HepG2 (cell line): Measurements from ENCODE around the gene PML. TPM values are rescaled to one million over a fixed set of nuclear protein-coding genes. Genes with fewer than 3 reads are reported as not detected.
A peak's percentile ranks its signal among the peaks of the same experiment; 100 is the strongest.

Experiments used
- BORCS8-MEF2B ChIP-seq: sonication (generic); formaldehyde crosslinking; IDR thresholded peaks from 2 replicates; pipeline ENCODE4 v1.8.0; 2022; ENCODE audit warnings: mild to moderate bottlenecking, missing genetic modification reagents
- ELK4 ChIP-seq: sonication (generic); formaldehyde crosslinking; IDR thresholded peaks from 2 replicates; pipeline ENCODE4 v1.9.0; 2021; ENCODE audit warnings: missing genetic modification reagents, borderline replicate concordance
- HDAC1 ChIP-seq: sonication (generic); formaldehyde crosslinking; IDR thresholded peaks from 2 replicates; pipeline ENCODE4 v1.5.1; 2020; ENCODE audit warnings: mild to moderate bottlenecking, missing genetic modification reagents
- HOXA9 ChIP-seq: sonication (generic); formaldehyde crosslinking; IDR thresholded peaks from 2 replicates; pipeline ENCODE4 v1.8.1; 2022; ENCODE audit warnings: missing genetic modification reagents, mild to moderate bottlenecking, moderate library complexity, borderline replicate concordance
- MXD4 ChIP-seq: IDR thresholded peaks from 2 replicates; pipeline ENCODE4 v1.6.1; 2016; ENCODE audit warnings: mild to moderate bottlenecking, missing biosample characterization, missing genetic modification reagents
- NFIB ChIP-seq: sonication (generic); formaldehyde crosslinking; IDR thresholded peaks from 2 replicates; pipeline ENCODE4 v1.9.0; 2021; ENCODE audit warnings: missing genetic modification reagents, mild to moderate bottlenecking, borderline replicate concordance
- RBFOX2 ChIP-seq: fragments of 200-400 bp; formaldehyde crosslinking; IDR thresholded peaks from 2 replicates; pipeline ENCODE4 v1.6.1; 2017; ENCODE audit warnings: low read depth, mild to moderate bottlenecking, low read length
- SAP130 ChIP-seq: IDR thresholded peaks from 2 replicates; pipeline ENCODE4 v1.6.1; 2016; ENCODE audit warnings: low read depth
- SMAD3 ChIP-seq: sonication (generic); formaldehyde crosslinking; IDR thresholded peaks from 2 replicates; pipeline ENCODE4 v1.4.0; 2020; ENCODE audit warnings: missing genetic modification reagents
- SPEN ChIP-seq: sonication (generic); formaldehyde crosslinking; IDR thresholded peaks from 2 replicates; pipeline ENCODE4 v1.5.1; 2020; ENCODE audit warnings: low read depth, mild to moderate bottlenecking, missing genetic modification reagents
- SRSF9 ChIP-seq: fragments of 200-400 bp; formaldehyde crosslinking; IDR thresholded peaks from 2 replicates; pipeline ENCODE4 v1.6.1; 2018; ENCODE audit warnings: borderline replicate concordance, mild to moderate bottlenecking, low read depth, low read length; ENCODE audit not compliant: insufficient read depth, poor library complexity, severe bottlenecking
- TCF12 ChIP-seq, 2 experiments: fragments of 450-650 bp in 1 of 2; sonication (generic) in 1 of 2; formaldehyde crosslinking in 1 of 2; IDR thresholded peaks; 2 replicates each; pipeline versions ENCODE4 v1.6.1 to v1.8.0; 2017 to 2022; ENCODE audit warnings: antibody characterized with exemption in 1 of 2, mild to moderate bottlenecking in 1 of 2, missing genetic modification reagents in 1 of 2, moderate library complexity in 1 of 2
- YY1 ChIP-seq: IDR thresholded peaks from 2 replicates; pipeline ENCODE4 v1.6.1; 2011; ENCODE audit warnings: low read length, low read depth, moderate library complexity, mild to moderate bottlenecking; ENCODE audit not compliant: insufficient read depth, insufficient replicate concordance
- ZBTB38 ChIP-seq: sonication (generic); formaldehyde crosslinking; IDR thresholded peaks from 2 replicates; pipeline ENCODE4 v1.5.1; 2020; ENCODE audit warnings: mild to moderate bottlenecking, missing genetic modification reagents
- ZBTB39 ChIP-seq: sonication (generic); formaldehyde crosslinking; IDR thresholded peaks from 2 replicates; pipeline ENCODE4 v1.5.0; 2020; ENCODE audit warnings: missing genetic modification reagents
- ZHX2 ChIP-seq, 2 experiments: sonication (generic) in 1 of 2; formaldehyde crosslinking in 1 of 2; IDR thresholded peaks; 2 replicates each; pipeline versions ENCODE4 v1.6.1 to v1.9.0; 2014 to 2022; ENCODE audit warnings: antibody characterized with exemption in 1 of 2, borderline replicate concordance in 1 of 2, inconsistent platforms in 1 of 2, low read depth in 1 of 2, missing genetic modification reagents in 1 of 2
- ZMYM2 ChIP-seq: sonication (generic); formaldehyde crosslinking; IDR thresholded peaks from 2 replicates; pipeline ENCODE4 v1.8.0; 2022; ENCODE audit warnings: mild to moderate bottlenecking, missing genetic modification reagents
- ZNF20 ChIP-seq: sonication (generic); formaldehyde crosslinking; IDR thresholded peaks from 2 replicates; pipeline ENCODE4 v1.4.0; 2020; ENCODE audit warnings: mild to moderate bottlenecking, moderate library complexity, missing genetic modification reagents
- ZNF335 ChIP-seq: sonication (generic); formaldehyde crosslinking; IDR thresholded peaks from 2 replicates; pipeline ENCODE4 v1.4.0; 2020; ENCODE audit warnings: missing genetic modification reagents
- ZNF44 ChIP-seq: sonication (generic); formaldehyde crosslinking; IDR thresholded peaks from 2 replicates; pipeline ENCODE4 v1.5.1; 2020; ENCODE audit warnings: mild to moderate bottlenecking, missing genetic modification reagents
- ZNF543 ChIP-seq: sonication (generic); formaldehyde crosslinking; IDR thresholded peaks from 2 replicates; pipeline ENCODE4 v1.4.0; 2020; ENCODE audit warnings: mild to moderate bottlenecking, missing genetic modification reagents
- polyA plus RNA-seq, 8 experiments: library from polyadenylated mRNA; depleted of rRNA in 3 of 8; stranded (reverse) in 7 of 8; unstranded in 1 of 8; fragments of >200 nt; fragmentation: Illumina TruSeq in 4 of 8; extraction: Trizol in 4 of 8; gene quantifications; 2 replicates each; pipeline versions ENCODE4 v1.2.1 to v1.2.3, GENCODE V29; 2011 to 2016; ENCODE audit warnings: low read depth in 4 of 8, missing spikeins in 1 of 8, mixed read lengths in 1 of 8; ENCODE audit not compliant: insufficient read depth in 1 of 8
- total RNA-seq, 5 experiments: library from RNA; depleted of rRNA; stranded (reverse); fragments of >200 nt; fragmentation: Illumina TruSeq; extraction: Trizol; gene quantifications; 2 replicates each; pipeline ENCODE4 v1.2.3, GENCODE V29; 2016; ENCODE audit warnings: low read depth in 1 of 5

PML gene
- total and polyA plus RNA-seq, 2 of the 13 experiments (the other 11 are each of a cell fraction or from before 2014, with no cell fraction given) = 2.9 to 3.9 TPM

- TF ChIP-seq ZBTB39 (CRISPR knock-in tag) (no peak), ZMYM2 (CRISPR knock-in tag) (no peak), NFIB (no peak), SAP130 (CRISPR knock-in tag) (peak; percentile 86), RBFOX2 (no peak), HDAC1 (CRISPR knock-in tag) (peak; percentile 25; the same call in 1 of the 2 replicates), ZBTB38 (CRISPR knock-in tag) (no peak), YY1 (peak; percentile 10), SMAD3 (CRISPR knock-in tag) (peak; percentile 51), ZNF543 (CRISPR knock-in tag) (no peak), BORCS8-MEF2B (CRISPR knock-in tag) (0 out of 2 replicates have a peak, but pooled peaks have one; percentile 16), ZNF44 (CRISPR knock-in tag) (no peak), SRSF9 (no peak), TCF12 (IDR thresholded peaks at IDR 0.05) (no peak), TCF12 (CRISPR knock-in tag; IDR thresholded peaks at IDR 0.05) (no peak), ZNF20 (no peak), MXD4 (peak; percentile 49; the same call in 1 of the 2 replicates), ZNF335 (0 out of 2 replicates have a peak, but pooled peaks have one; percentile 16), ZHX2 (IDR thresholded peaks at IDR 0.05; ENCODE audit: low read depth) (no peak), ZHX2 (CRISPR knock-in tag; IDR thresholded peaks at IDR 0.05; ENCODE audit: borderline replicate concordance) (no peak), ELK4 (no peak), HOXA9 (CRISPR knock-in tag) (no peak), SPEN (CRISPR knock-in tag) (0 out of 2 replicates have a peak, but pooled peaks have one; percentile 27)
Measured at GRCh38 chr15:73994413-73994883, at the start of gene PML (continued).
